ENCODE data around the gene FES.

DNA sequence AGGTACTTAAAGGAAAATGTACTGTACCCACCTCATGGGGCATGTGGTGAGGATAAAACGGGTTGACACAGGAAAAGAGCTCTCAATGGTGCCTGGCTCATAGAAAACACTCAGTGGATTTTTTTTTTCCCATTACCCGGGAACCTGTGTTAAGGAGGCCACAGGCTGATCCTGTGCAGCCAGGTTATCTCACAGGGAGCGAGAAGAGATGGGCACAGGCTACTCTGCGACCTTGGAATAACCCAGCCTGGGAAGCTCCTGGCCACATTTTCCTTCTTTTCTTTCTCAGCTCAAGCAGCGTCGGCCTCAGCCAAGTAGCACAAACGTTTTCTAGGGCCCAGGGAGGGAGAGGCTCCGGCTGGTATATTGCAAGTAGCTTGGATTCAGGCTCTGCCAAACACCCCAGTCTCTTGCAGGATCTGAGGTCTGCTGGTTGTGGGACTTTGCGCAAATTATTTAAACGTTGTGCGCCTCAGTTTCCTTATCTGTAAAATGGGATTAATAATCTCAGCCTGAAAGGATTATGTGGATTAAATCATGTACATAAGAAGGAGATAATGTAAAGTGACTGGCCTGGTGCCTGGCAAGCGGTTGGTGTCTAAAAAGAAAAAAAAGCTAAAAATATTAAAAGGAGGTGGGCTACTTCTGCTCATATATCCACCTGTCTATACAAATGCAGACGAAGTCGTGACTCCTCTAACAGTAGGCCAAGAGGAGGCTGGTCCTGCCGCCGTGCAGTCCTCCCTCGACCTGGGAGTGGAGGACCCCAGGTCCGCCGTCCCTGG is 13.8 kb upstream of the FES start:
- TF ChIP-seq MAX (IDR thresholded peaks at IDR 0.05) (no peak), YY1 (IDR thresholded peaks at IDR 0.05; ENCODE audit: low read depth) (no peak), EP300 (IDR thresholded peaks at IDR 0.05; ENCODE audit: borderline replicate concordance) (no peak), EGR1 (IDR thresholded peaks at IDR 0.05) (no peak), CREB1 (IDR thresholded peaks at IDR 0.05; ENCODE audit: low read depth) (no peak), RAD21 (IDR thresholded peaks at IDR 0.05; ENCODE audit: low read depth) (no peak), TEAD4 (IDR thresholded peaks at IDR 0.05) (no peak), NFIC (IDR thresholded peaks at IDR 0.05) (no peak)
- TF ChIP-seq, protein P1, sequence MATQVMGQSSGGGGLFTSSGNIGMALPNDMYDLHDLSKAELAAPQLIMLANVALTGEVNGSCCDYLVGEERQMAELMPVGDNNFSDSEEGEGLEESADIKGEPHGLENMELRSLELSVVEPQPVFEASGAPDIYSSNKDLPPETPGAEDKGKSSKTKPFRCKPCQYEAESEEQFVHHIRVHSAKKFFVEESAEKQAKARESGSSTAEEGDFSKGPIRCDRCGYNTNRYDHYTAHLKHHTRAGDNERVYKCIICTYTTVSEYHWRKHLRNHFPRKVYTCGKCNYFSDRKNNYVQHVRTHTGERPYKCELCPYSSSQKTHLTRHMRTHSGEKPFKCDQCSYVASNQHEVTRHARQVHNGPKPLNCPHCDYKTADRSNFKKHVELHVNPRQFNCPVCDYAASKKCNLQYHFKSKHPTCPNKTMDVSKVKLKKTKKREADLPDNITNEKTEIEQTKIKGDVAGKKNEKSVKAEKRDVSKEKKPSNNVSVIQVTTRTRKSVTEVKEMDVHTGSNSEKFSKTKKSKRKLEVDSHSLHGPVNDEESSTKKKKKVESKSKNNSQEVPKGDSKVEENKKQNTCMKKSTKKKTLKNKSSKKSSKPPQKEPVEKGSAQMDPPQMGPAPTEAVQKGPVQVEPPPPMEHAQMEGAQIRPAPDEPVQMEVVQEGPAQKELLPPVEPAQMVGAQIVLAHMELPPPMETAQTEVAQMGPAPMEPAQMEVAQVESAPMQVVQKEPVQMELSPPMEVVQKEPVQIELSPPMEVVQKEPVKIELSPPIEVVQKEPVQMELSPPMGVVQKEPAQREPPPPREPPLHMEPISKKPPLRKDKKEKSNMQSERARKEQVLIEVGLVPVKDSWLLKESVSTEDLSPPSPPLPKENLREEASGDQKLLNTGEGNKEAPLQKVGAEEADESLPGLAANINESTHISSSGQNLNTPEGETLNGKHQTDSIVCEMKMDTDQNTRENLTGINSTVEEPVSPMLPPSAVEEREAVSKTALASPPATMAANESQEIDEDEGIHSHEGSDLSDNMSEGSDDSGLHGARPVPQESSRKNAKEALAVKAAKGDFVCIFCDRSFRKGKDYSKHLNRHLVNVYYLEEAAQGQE (IDR thresholded peaks at IDR 0.05; ENCODE audit: low read depth): no peak
- TF ChIP-seq, protein P2, sequence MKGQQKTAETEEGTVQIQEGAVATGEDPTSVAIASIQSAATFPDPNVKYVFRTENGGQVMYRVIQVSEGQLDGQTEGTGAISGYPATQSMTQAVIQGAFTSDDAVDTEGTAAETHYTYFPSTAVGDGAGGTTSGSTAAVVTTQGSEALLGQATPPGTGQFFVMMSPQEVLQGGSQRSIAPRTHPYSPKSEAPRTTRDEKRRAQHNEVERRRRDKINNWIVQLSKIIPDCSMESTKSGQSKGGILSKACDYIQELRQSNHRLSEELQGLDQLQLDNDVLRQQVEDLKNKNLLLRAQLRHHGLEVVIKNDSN (IDR thresholded peaks at IDR 0.05): no peak

Data from Ishikawa (cell line).